SK-N-SH (cell line): ENCODE results near the gene DCHS1.

Source experiments
- CHD2 ChIP-seq: fragments of 150-350 bp; IDR thresholded peaks from 2 replicates; pipeline ENCODE4 v1.6.1; 2018; ENCODE audit warnings: low read length; ENCODE audit not compliant: partially characterized antibody
- CTCF ChIP-seq: fragments of 200-600 bp; sonication (generic); IDR thresholded peaks from 2 replicates; pipeline ENCODE4 v1.6.1; 2017; ENCODE audit warnings: antibody characterized with exemption, mild to moderate bottlenecking, moderate library complexity
- FOXJ3 ChIP-seq: sonication (generic); formaldehyde crosslinking; IDR thresholded peaks from 2 replicates; pipeline ENCODE4 v1.5.1; 2020; ENCODE audit warnings: mild to moderate bottlenecking, missing genetic modification reagents
- FOXM1 ChIP-seq: IDR thresholded peaks from 2 replicates; pipeline ENCODE4 v1.4.0; 2012; ENCODE audit warnings: low read depth, mild to moderate bottlenecking
- JUND ChIP-seq: IDR thresholded peaks from 2 replicates; pipeline ENCODE4 v1.4.0; 2012
- MAX ChIP-seq: IDR thresholded peaks from 2 replicates; pipeline ENCODE4 v1.4.0; 2012; ENCODE audit warnings: low read depth
- NFIC ChIP-seq: IDR thresholded peaks from 2 replicates; pipeline ENCODE4 v1.4.0; 2012; ENCODE audit warnings: borderline replicate concordance
- PBX3 ChIP-seq: IDR thresholded peaks from 2 replicates; pipeline ENCODE4; 2012
- POLR2AphosphoS5 ChIP-seq: IDR thresholded peaks from 2 replicates; pipeline ENCODE4 v1.6.1; 2012; ENCODE audit warnings: low read depth, low read length
- REST ChIP-seq: IDR thresholded peaks from 2 replicates; pipeline ENCODE4 v1.6.1; 2012; ENCODE audit warnings: mild to moderate bottlenecking, low read depth, low read length, moderate library complexity
- TAF1 ChIP-seq: IDR thresholded peaks from 2 replicates; pipeline ENCODE4 v1.6.1; 2012; ENCODE audit warnings: low read depth, mild to moderate bottlenecking, low read length, moderate library complexity, borderline replicate concordance
- TEAD4 ChIP-seq: IDR thresholded peaks from 2 replicates; pipeline ENCODE4 v1.4.0; 2012; ENCODE audit warnings: mild to moderate bottlenecking, borderline replicate concordance; ENCODE audit not compliant: insufficient read depth
- USF2 ChIP-seq: fragments of 150-350 bp; IDR thresholded peaks from 2 replicates; pipeline ENCODE4 v1.6.1; 2017; ENCODE audit warnings: antibody characterized with exemption, low read length, low read depth, borderline replicate concordance

- TF ChIP-seq PBX3 = peak; percentile 80
- no peak for TF ChIP-seq REST
- TF ChIP-seq NFIC = no peak
- peak; percentile 52 for TF ChIP-seq JUND
- peak; percentile 23; the same call in 1 of the 2 replicates for TF ChIP-seq POLR2AphosphoS5
- TF ChIP-seq MAX = no peak
- no peak for TF ChIP-seq USF2
- TF ChIP-seq CTCF = no peak
- TF ChIP-seq TEAD4 = 0 out of 2 replicates have a peak, but pooled peaks have one; percentile 12
- no peak for TF ChIP-seq FOXM1
- no peak for TF ChIP-seq FOXJ3 (CRISPR knock-in tag)
- TF ChIP-seq CHD2 = no peak
- no peak for TF ChIP-seq TAF1
Measured at GRCh38 chr11:6693342-6694228, 38.0 kb upstream of the DCHS1 start.
